GM21786 (cell line): ENCODE data around the gene BAIAP2.
"Not testable (repeated sequence)": the region's sequence is repeated elsewhere in the genome, so short reads cannot be mapped to it uniquely, and the experiment has no call there.

Experiments used
- ATAC-seq: cut with Tn5 transposase; IDR thresholded peaks from one replicate; pipeline ENCODE4 v1.9.1; 2021; ENCODE audit not compliant: unreplicated experiment

BAIAP2 gene

GRCh38 chr17:81021531-81022343 is 13.2 kb upstream of the BAIAP2 start:
- ATAC-seq = no peak

GRCh38 chr17:81022344-81022676 is 12.6 kb upstream of the BAIAP2 start:
- ATAC-seq = no peak

GRCh38 chr17:81025065-81025740 is 9.7 kb upstream of the BAIAP2 start:
- no peak for ATAC-seq

GRCh38 chr17:81025741-81026129 is 9.2 kb upstream of the BAIAP2 start:
- no peak for ATAC-seq

GRCh38 chr17:81026266-81027036 is 8.5 kb upstream of the BAIAP2 start:
- ATAC-seq = no peak

GRCh38 chr17:81027038-81027437 is 7.9 kb upstream of the BAIAP2 start:
- no peak for ATAC-seq

GRCh38 chr17:81027591-81028505 is 7.1 kb upstream of the BAIAP2 start:
- no peak for ATAC-seq

GRCh38 chr17:81028506-81028858 is 6.5 kb upstream of the BAIAP2 start:
- ATAC-seq = no peak

GRCh38 chr17:81029859-81030258 is 5.1 kb upstream of the BAIAP2 start:
- ATAC-seq = no peak

GRCh38 chr17:81030312-81030711 is 4.6 kb upstream of the BAIAP2 start:
- not testable (repeated sequence) for ATAC-seq

GRCh38 chr17:81030741-81031565 is 4.0 kb upstream of the BAIAP2 start:
- ATAC-seq = no peak

GRCh38 chr17:81031566-81032550 is 3.1 kb upstream of the BAIAP2 start:
- ATAC-seq = no peak

GRCh38 chr17:81032641-81033480 is 2.1 kb upstream of the BAIAP2 start:
- no peak for ATAC-seq

GRCh38 chr17:81033535-81034167 is 1.3 kb upstream of the BAIAP2 start:
- no peak for ATAC-seq

GRCh38 chr17:81034168-81034777 is 678 bp upstream of the BAIAP2 start:
- no peak for ATAC-seq

- ATAC-seq = no peak
Measured at GRCh38 chr17:81035521-81036196, 708 bp downstream of the BAIAP2 start.
